Adipocyte (in vitro differentiated cells): ENCODE measurements around the gene GALNT9.

Source experiments
- DNase-seq: peaks from one replicate; pipeline ENCODE4 v3.0.0-alpha.2; 2015; ENCODE audit warnings: low read depth
- H3K27me3 ChIP-seq: replicated peaks from 2 replicates; pipeline ENCODE4 v1.7.0; 2013; ENCODE audit warnings: mild to moderate bottlenecking, low read length, moderate library complexity; ENCODE audit not compliant: control insufficient read depth, insufficient read depth
- H3K36me3 ChIP-seq: 2 replicates; pipeline ENCODE4 v1.7.0; 2013; ENCODE audit warnings: low read length, mild to moderate bottlenecking, moderate library complexity; ENCODE audit not compliant: control insufficient read depth, insufficient read depth, severe bottlenecking
- H3K4me1 ChIP-seq: 2 replicates; pipeline ENCODE4 v1.7.0; 2013; ENCODE audit warnings: mild to moderate bottlenecking, low read length, moderate library complexity; ENCODE audit not compliant: control insufficient read depth, insufficient read depth
- H3K4me3 ChIP-seq: 2 replicates; pipeline ENCODE4 v1.7.0; 2013; ENCODE audit warnings: mild to moderate bottlenecking, low read length, moderate library complexity
- H3K9ac ChIP-seq: 2 replicates; pipeline ENCODE4 v1.7.0; 2013; ENCODE audit warnings: mild to moderate bottlenecking, low read length, moderate library complexity
- H3K9me3 ChIP-seq: 2 replicates; pipeline ENCODE4 v1.7.0; 2013; ENCODE audit warnings: mild to moderate bottlenecking, low read length, moderate library complexity; ENCODE audit not compliant: control insufficient read depth

Gene GALNT9

GRCh38 chr12:132204063-132204792 is 125.2 kb downstream of the GALNT9 start:
- Histone ChIP-seq H3K36me3 (no peaks in the 10 kb centered on the region), H3K27me3 (peaks cover 72% of the 10 kb centered on the region), H3K9ac (no peak overlapping the region), H3K4me1 (peaks cover 12% of the 10 kb centered on the region), H3K4me3 (no peak overlapping the region), H3K9me3 (peaks cover 14% of the 10 kb centered on the region)
- peak; percentile 22 for DNase-seq

- no peak overlapping the region for H3K4me3 ChIP-seq
Observed at GRCh38 chr12:132202929-132203721, 126.3 kb downstream of the GALNT9 start.

GRCh38 chr12:132201391-132202120 is 127.8 kb downstream of the GALNT9 start:
- Histone ChIP-seq H3K4me1 (peaks cover 12% of the 10 kb centered on the region), H3K9ac (no peak overlapping the region), H3K36me3 (no peaks in the 10 kb centered on the region), H3K9me3 (no peaks in the 10 kb centered on the region), H3K27me3 (peaks cover 62% of the 10 kb centered on the region), H3K4me3 (no peak overlapping the region)
- DNase-seq = no peak

More at GRCh38 chr12:132202929-132203721, 126.3 kb downstream of the GALNT9 start:
- H3K9me3 ChIP-seq = peaks cover 5% of the 10 kb centered on the region
- DNase-seq = no peak
- H3K4me1 ChIP-seq = peaks cover 12% of the 10 kb centered on the region
- H3K9ac ChIP-seq = no peak overlapping the region
- H3K27me3 ChIP-seq = peaks cover 70% of the 10 kb centered on the region
- H3K36me3 ChIP-seq = no peaks in the 10 kb centered on the region

- peaks cover 64% of the 10 kb centered on the region for H3K27me3 ChIP-seq
- no peak for DNase-seq
Observed at GRCh38 chr12:132200800-132201199, 128.6 kb downstream of the GALNT9 start.

GRCh38 chr12:132199526-132200319 is 129.7 kb downstream of the GALNT9 start:
- H3K4me1 ChIP-seq = peaks cover 7% of the 10 kb centered on the region

More at GRCh38 chr12:132200800-132201199, 128.6 kb downstream of the GALNT9 start:
- Histone ChIP-seq H3K36me3 (no peaks in the 10 kb centered on the region), H3K9ac (no peak overlapping the region), H3K4me3 (no peak overlapping the region), H3K9me3 (no peaks in the 10 kb centered on the region), H3K4me1 (peaks cover 12% of the 10 kb centered on the region)

GRCh38 chr12:132199101-132199500 is 130.3 kb downstream of the GALNT9 start:
- Histone ChIP-seq H3K4me3 (no peak overlapping the region), H3K36me3 (no peaks in the 10 kb centered on the region), H3K9ac (no peak overlapping the region), H3K9me3 (peaks cover 6% of the 10 kb centered on the region), H3K27me3 (peaks cover 55% of the 10 kb centered on the region), H3K4me1 (peaks cover 2% of the 10 kb centered on the region)
- DNase-seq = no peak

More at GRCh38 chr12:132199526-132200319, 129.7 kb downstream of the GALNT9 start:
- Histone ChIP-seq H3K36me3 (no peaks in the 10 kb centered on the region), H3K4me3 (no peak overlapping the region), H3K9ac (no peak overlapping the region), H3K27me3 (peaks cover 59% of the 10 kb centered on the region), H3K9me3 (no peaks in the 10 kb centered on the region)
- no peak for DNase-seq

- Histone ChIP-seq H3K27me3 (peaks cover 54% of the 10 kb centered on the region), H3K4me3 (no peak overlapping the region), H3K4me1 (no peaks in the 10 kb centered on the region), H3K9me3 (peaks cover 17% of the 10 kb centered on the region), H3K36me3 (no peaks in the 10 kb centered on the region), H3K9ac (no peak overlapping the region)
- no peak for DNase-seq
Observed at GRCh38 chr12:132197581-132198354, 131.6 kb downstream of the GALNT9 start.

- Histone ChIP-seq H3K4me3 (no peak overlapping the region), H3K4me1 (no peaks in the 10 kb centered on the region), H3K9ac (no peak overlapping the region), H3K9me3 (peaks cover 17% of the 10 kb centered on the region), H3K36me3 (no peaks in the 10 kb centered on the region), H3K27me3 (peaks cover 49% of the 10 kb centered on the region)
- DNase-seq = no peak
Observed at GRCh38 chr12:132196873-132197390, 132.5 kb downstream of the GALNT9 start.

- Histone ChIP-seq H3K36me3 (no peaks in the 10 kb centered on the region), H3K9ac (no peak overlapping the region), H3K4me1 (no peaks in the 10 kb centered on the region), H3K27me3 (peaks cover 49% of the 10 kb centered on the region), H3K4me3 (no peak overlapping the region), H3K9me3 (peaks cover 17% of the 10 kb centered on the region)
- DNase-seq = peak; percentile 23
Observed at GRCh38 chr12:132196038-132196872, 133.1 kb downstream of the GALNT9 start.
